Right lobe of liver (tissue), 6 donors: Measurements from ENCODE around the gene CEP57L1. TPM values are rescaled to one million over a fixed set of nuclear protein-coding genes. Genes with fewer than 3 reads are reported as not detected.
"Not testable (repeated sequence)": the region's sequence is repeated elsewhere in the genome, so short reads cannot be mapped to it uniquely, and the experiment has no call there.

Experiments
- ATAC-seq, 4 donors: fragments of 200-7000 bp; cut with Tn5 transposase; one replicate each; pipeline ENCODE4 v1.9.1; 2020; ENCODE audit warnings: mild to moderate bottlenecking in 4 of 4, moderate library complexity in 4 of 4
- DNase-seq, 3 donors: peaks; one replicate each; pipeline ENCODE4 v3.0.0-alpha.2; 2020
- H3K27ac ChIP-seq, 3 donors: fragments of 200-600 bp; one replicate each; pipeline ENCODE4 v1.8.0; 2022
- H3K27me3 ChIP-seq, 2 donors: fragments of 200-600 bp; one replicate each; pipeline ENCODE4 v1.8.0; 2022
- H3K36me3 ChIP-seq, 4 donors: fragments of 200-600 bp; sonication (generic) in 1 of 4; one replicate each; pipeline versions ENCODE4 v1.5.1 to v1.8.0; 2017 to 2022; ENCODE audit warnings: control low read depth in 1 of 4
- H3K4me1 ChIP-seq, 4 donors: fragments of 200-600 bp; sonication (generic) in 1 of 4; one replicate each; pipeline versions ENCODE4 v1.5.1 to v1.8.0; 2017 to 2022; ENCODE audit warnings: control low read depth in 1 of 4
- H3K4me3 ChIP-seq, 3 donors: fragments of 200-600 bp; one replicate each; pipeline ENCODE4 v1.8.0; 2022
- H3K9me3 ChIP-seq, 4 donors: fragments of 200-600 bp; sonication (generic) in 1 of 4; one replicate each; pipeline versions ENCODE4 v1.5.1 to v1.8.0; 2017 to 2022; ENCODE audit warnings: control low read depth in 1 of 4
- POLR2A ChIP-seq: fragments of 450-650 bp; IDR thresholded peaks from one replicate; pipeline ENCODE4 v1.6.1; 2017; ENCODE audit warnings: antibody characterized with exemption, mild to moderate bottlenecking
- WGBS: methylation state at CpG from one replicate; pipeline ENCODE4 v1.1.6; 2018; ENCODE audit warnings: low coverage, low lambda C conversion rate; ENCODE audit not compliant: insufficient coverage; ENCODE audit errors: missing lambda C conversion rate; 5-methylcytosine and 5-hydroxymethylcytosine counted together
- intact Hi-C, 2 donors: fragments of 100-400 bp; cut with DNase I; formaldehyde crosslinking; loops; one replicate each; pipeline versions ENCODE4 v1.11.2 to v1.14.1; 2022
- total RNA-seq, 6 experiments: library from RNA; depleted of rRNA in 2 of 6; stranded (reverse); fragments of >200 nt in 2 of 6; fragmentation: NEBNext Ultra II Directional in 3 of 6; extraction: Animal tissue kit (Norgen Biotek cat#: 25700) in 3 of 6; gene quantifications; one replicate each; pipeline versions ENCODE4 v1.1.0 to v1.2.4, GENCODE V29; 2016 to 2023
- TF ChIP-seq, protein P1 (sequence below), 4 donors: fragments of 200-600 bp in 3 of 4; fragments of 450-650 bp in 1 of 4; IDR thresholded peaks; one replicate each; pipeline versions ENCODE4 v1.5.1 to v1.8.0; 2016 to 2022; ENCODE audit warnings: antibody characterized with exemption in 4 of 4, mild to moderate bottlenecking in 2 of 4
- donor health status: DM: no; HTN: yes; CAD: no.
- donor health status: DM: no; HTN: no; CAD: no.
- donor health status: DM: no; HTN: no; CAD: no.
- donor health status: DM: no; HTN: yes; CAD: no.
- donor health status: DM: no; HTN: yes; CAD: no.

Gene CEP57L1
- total RNA-seq, 6 experiments from 2014 or later: 6.3 to 9.5 (median 7.6) TPM

DNA sequence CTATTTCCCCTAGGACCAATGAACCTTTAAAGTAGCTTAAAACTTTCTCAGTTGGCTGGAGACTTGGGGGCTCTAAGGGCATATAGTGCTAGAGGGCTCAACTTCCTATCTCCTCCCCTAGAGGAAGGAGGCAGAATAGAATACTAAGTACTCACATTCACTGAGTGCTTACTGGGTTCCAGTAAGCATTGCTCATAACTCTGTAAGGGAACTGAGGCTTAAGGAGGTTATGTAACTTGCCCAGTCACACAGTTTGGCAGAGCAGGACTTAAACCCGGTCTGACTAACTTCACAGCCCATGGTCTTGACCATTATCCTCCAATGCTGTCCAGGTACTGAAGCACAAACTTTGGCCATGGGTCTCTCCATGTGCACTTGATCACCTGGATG lies 13.1 kb upstream of the CEP57L1 start:
- Histone ChIP-seq H3K27me3 (no peaks in the 10 kb centered on the region), H3K4me3 (no peak overlapping the region), H3K9me3 (no peaks in the 10 kb centered on the region), H3K4me1 (peaks cover 0 to under 1% (median 0%) of the 10 kb centered on the region in 4 donors), H3K36me3 (no peaks in the 10 kb centered on the region), H3K27ac (no peak overlapping the region)
- TF ChIP-seq POLR2A: no peak
- TF ChIP-seq, protein P1, sequence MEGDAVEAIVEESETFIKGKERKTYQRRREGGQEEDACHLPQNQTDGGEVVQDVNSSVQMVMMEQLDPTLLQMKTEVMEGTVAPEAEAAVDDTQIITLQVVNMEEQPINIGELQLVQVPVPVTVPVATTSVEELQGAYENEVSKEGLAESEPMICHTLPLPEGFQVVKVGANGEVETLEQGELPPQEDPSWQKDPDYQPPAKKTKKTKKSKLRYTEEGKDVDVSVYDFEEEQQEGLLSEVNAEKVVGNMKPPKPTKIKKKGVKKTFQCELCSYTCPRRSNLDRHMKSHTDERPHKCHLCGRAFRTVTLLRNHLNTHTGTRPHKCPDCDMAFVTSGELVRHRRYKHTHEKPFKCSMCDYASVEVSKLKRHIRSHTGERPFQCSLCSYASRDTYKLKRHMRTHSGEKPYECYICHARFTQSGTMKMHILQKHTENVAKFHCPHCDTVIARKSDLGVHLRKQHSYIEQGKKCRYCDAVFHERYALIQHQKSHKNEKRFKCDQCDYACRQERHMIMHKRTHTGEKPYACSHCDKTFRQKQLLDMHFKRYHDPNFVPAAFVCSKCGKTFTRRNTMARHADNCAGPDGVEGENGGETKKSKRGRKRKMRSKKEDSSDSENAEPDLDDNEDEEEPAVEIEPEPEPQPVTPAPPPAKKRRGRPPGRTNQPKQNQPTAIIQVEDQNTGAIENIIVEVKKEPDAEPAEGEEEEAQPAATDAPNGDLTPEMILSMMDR (IDR thresholded peaks at IDR 0.05): no peak
- intact Hi-C loops: no loop called here
- 89% methylated on average over 1 of the region's 1 CpG for WGBS
- ATAC-seq (peak; percentile 19 to 52 (median 42)), DNase-seq (no peak)

DNA sequence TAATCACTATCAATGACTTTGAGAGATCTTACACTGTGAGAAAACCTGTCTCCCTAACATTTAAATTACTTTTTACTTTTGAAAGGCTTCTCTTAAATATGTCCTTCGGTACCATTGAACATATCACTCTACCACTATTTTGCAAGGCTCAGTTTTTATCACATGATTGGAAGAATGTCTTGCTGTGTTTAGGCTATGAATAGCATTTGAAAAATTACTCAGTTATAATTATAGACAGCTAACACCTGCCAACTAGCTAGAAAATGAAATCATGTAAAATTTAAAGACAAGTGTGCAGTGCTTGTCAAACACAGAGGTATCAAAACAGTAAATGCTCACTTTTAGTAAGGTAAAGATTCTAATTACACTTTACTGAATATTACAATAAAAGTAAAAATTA lies 11.7 kb upstream of the CEP57L1 start:
- TF ChIP-seq, protein P1 (IDR thresholded peaks at IDR 0.05): no peak
- TF ChIP-seq POLR2A: no peak
- Histone ChIP-seq H3K27ac (no peak overlapping the region), H3K36me3 (no peaks in the 10 kb centered on the region), H3K27me3 (no peaks in the 10 kb centered on the region), H3K4me3 (no peak overlapping the region), H3K4me1 (peaks cover 0 to 13% (median 0%) of the 10 kb centered on the region in 4 donors), H3K9me3 (no peaks in the 10 kb centered on the region)
- intact Hi-C loops: no loop called here
- DNase-seq (no peak), ATAC-seq (no peak)
- WGBS: 94% methylated on average over 1 of the region's 1 CpG

DNA sequence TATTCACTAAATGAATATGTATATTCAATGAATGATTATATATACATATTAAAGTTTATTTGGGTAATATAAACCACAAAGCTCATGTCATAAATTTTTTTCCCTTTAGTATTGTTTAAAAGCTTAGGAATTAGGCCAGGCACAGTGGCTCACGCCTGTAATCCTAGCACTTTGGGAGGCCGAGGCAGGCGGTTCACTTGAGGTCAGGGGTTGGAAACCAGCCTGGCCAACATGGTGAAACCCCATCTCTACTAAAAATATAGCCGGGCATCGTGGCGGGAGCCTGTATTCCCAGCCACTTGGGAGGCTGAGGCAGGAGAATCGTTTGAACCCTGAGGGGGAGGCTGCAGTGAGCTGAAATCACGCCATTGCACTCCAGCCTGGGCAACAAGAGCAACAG lies 11.2 kb upstream of the CEP57L1 start:
- H3K4me3 ChIP-seq, H3K9me3 ChIP-seq, H3K36me3 ChIP-seq, DNase-seq, intact Hi-C loops, H3K27me3 ChIP-seq, ATAC-seq, H3K27ac ChIP-seq: not testable (repeated sequence)
- 100% methylated on average over 5 of the region's 8 CpGs for WGBS
- H3K4me1 ChIP-seq: peaks cover 0 to 13% (median 0%) of the 10 kb centered on the region in 4 donors

DNA sequence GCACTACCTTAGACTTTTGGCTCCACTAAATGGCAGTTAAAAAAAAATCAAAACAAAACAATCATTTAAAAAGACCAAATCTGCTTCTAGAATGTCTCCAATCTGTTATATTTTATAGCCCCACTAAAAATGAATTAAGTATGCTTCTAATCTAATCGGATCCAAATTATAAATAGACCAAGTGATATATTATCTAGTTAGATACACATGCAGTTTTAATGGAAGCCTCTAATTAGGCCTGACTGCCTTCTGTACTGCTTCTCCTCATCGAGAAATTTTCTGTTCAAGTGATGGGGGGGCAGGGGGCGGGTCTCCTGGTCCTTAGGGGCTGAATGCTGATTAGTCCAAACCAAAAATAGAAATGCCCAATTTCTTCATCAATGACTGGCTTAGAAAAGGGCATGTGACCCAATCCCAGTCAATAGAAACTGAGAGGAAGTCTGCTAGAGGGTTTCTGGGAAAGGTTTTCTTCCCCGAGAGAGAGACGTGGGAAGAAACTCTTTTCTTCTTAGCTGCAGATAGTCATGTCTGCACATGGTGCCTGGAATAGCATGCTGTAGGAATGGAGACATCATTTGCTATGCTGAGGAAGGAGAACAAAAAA lies 7.5 kb upstream of the CEP57L1 start:
- H3K4me3 ChIP-seq: no peak overlapping the region
- no peaks in the 10 kb centered on the region for H3K36me3 ChIP-seq
- WGBS: 66% methylated on average over 5 of the region's 5 CpGs
- no peak overlapping the region for H3K27ac ChIP-seq
- DNase-seq (no peak), ATAC-seq (no peak)
- H3K9me3 ChIP-seq: no peaks in the 10 kb centered on the region
- no peaks in the 10 kb centered on the region for H3K27me3 ChIP-seq
- intact Hi-C loops: no loop called here
- TF ChIP-seq, protein P1 (IDR thresholded peaks at IDR 0.05): no peak
- TF ChIP-seq POLR2A: no peak
- peaks cover 0 to 24% (median 0%) of the 10 kb centered on the region in 4 donors for H3K4me1 ChIP-seq

DNA sequence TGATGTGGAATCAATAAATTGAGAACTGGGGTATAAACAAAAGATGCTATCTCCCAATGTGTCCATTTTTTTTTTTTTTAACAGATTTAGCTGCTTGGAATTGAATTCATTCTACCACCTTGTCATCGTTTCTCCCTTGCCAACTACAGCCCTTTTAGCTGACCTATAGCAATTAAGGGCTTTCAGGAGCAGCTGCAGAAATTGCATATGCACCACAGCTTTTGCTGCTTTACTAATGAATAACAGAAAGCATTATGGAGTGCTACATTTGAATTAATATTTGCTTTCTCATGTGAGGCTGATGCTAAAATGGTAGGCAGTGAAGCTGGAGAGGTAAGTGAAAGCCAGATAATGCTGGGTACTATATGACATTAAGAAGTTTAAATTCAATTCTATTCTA lies 6.3 kb upstream of the CEP57L1 start:
- no peaks in the 10 kb centered on the region for H3K27me3 ChIP-seq
- no peaks in the 10 kb centered on the region for H3K9me3 ChIP-seq
- TF ChIP-seq POLR2A: no peak
- TF ChIP-seq, protein P1 (IDR thresholded peaks at IDR 0.05): no peak
- H3K4me1 ChIP-seq: peaks cover 0 to 31% (median 0%) of the 10 kb centered on the region in 4 donors
- intact Hi-C loops: no loop called here
- no peak for DNase-seq
- H3K4me3 ChIP-seq: no peak overlapping the region
- H3K27ac ChIP-seq: no peak overlapping the region
- ATAC-seq: no peak
- H3K36me3 ChIP-seq: no peaks in the 10 kb centered on the region
- 75% methylated on average over 1 of the region's 1 CpG for whole genome bisulfite sequencing
